K562 (cell line): ENCODE results near the gene NR2E1. TPM values are rescaled to one million over a fixed set of nuclear protein-coding genes. Genes with fewer than 3 reads are reported as not detected.

Source experiments
- ATAC-seq: fragments of 200-7000 bp; cut with Tn5 transposase; 3 replicates; pipeline ENCODE4 v1.9.1; 2020; ENCODE audit warnings: moderate library complexity
- BruUV-seq: library from RNA; stranded (reverse); fragments of 400-500 nt; replicated peaks from 2 replicates; lab custom pipeline; 2021; lab: Mats Ljungman, UMichigan
- CTCF ChIA-PET: fragments of 300-600 bp; formaldehyde crosslinking; extraction: SDS; loops from one replicate; lab custom pipeline; 2021; ENCODE audit warnings: low intra/inter-chr PET ratio; lab: Yijun Ruan, JAX
- POLR2A ChIA-PET: fragments of 300-600, 350-650 bp; sonication (Branson Sonifier 250); formaldehyde crosslinking; extraction: SDS; loops from one replicate; lab custom pipeline; 2021; ENCODE audit warnings: antibody characterized with exemption, inconsistent platforms; lab: Yijun Ruan, JAX
- DNase-seq, 4 experiments: peaks; one replicate each; pipeline versions ENCODE4 v3.0.0 to v3.0.0-alpha.2; 2011 to 2018; ENCODE audit warnings: low spot score in 3 of 4, mixed read lengths in 3 of 4; ENCODE audit errors: extremely low read depth in 1 of 4
- FAIRE-seq: peaks from 2 replicates; lab custom pipeline; 2011; peaks lifted over from hg19 to GRCh38; lab: Jason Lieb, UNC
- H2AFZ ChIP-seq: 2 replicates; pipeline ENCODE4 v1.6.0; 2011; ENCODE audit warnings: low read depth, low read length, control low read depth, inconsistent platforms
- H3K27ac ChIP-seq: fragments of 200-600 bp; 3 replicates; pipeline ENCODE4 v1.8.0; 2011; ENCODE audit warnings: low read depth, mild to moderate bottlenecking, control low read depth, inconsistent platforms, low read length, moderate library complexity, mixed read lengths; ENCODE audit errors: extremely low read depth
- H3K27me3 ChIP-seq, 2 experiments: fragments of 300-600 bp in 1 of 2; 2 replicates in 1 of 2; 3 replicates in 1 of 2; pipeline versions ENCODE4 v1.6.0 to v1.8.0; 2011; ENCODE audit warnings: inconsistent platforms in 2 of 2, low read length in 2 of 2, mild to moderate bottlenecking in 1 of 2, mixed read lengths in 1 of 2, moderate library complexity in 1 of 2; ENCODE audit not compliant: control insufficient read depth in 2 of 2, insufficient read depth in 2 of 2
- H3K36me3 ChIP-seq: fragments of 300-600 bp; 3 replicates; pipeline ENCODE4 v1.8.0; 2011; ENCODE audit warnings: mild to moderate bottlenecking, low read length, inconsistent platforms; ENCODE audit not compliant: control insufficient read depth, insufficient read depth
- H3K4me1 ChIP-seq, 2 experiments: fragments of 200-600 bp in 1 of 2; replicated peaks in 1 of 2; 2 replicates in 1 of 2; 3 replicates in 1 of 2; pipeline versions ENCODE4 v1.5.1 to v1.8.0; 2011; ENCODE audit warnings: inconsistent platforms in 2 of 2, low read length in 2 of 2, mild to moderate bottlenecking in 1 of 2, mixed read lengths in 1 of 2, moderate library complexity in 1 of 2; ENCODE audit not compliant: control insufficient read depth in 2 of 2, insufficient read depth in 2 of 2
- H3K4me2 ChIP-seq: 2 replicates; pipeline ENCODE4 v1.6.1; 2011; ENCODE audit warnings: low read length, control low read depth, inconsistent platforms, mixed read lengths; ENCODE audit not compliant: insufficient read depth
- H3K4me3 ChIP-seq: fragments of 200-600 bp; sonication (generic), shearing (Covaris generic); 2 replicates; pipeline ENCODE4 v1.5.1; 2016; ENCODE audit warnings: control low read depth, inconsistent platforms
- H3K79me2 ChIP-seq: fragments of 200-600 bp; 3 replicates; pipeline ENCODE4 v1.8.0; 2011; ENCODE audit warnings: low read length, inconsistent platforms; ENCODE audit not compliant: control insufficient read depth, insufficient read depth
- H3K9ac ChIP-seq, 2 experiments: 2 replicates each; pipeline versions ENCODE4 v1.6.0 to v1.6.1; 2011; ENCODE audit warnings: low read depth in 2 of 2, low read length in 2 of 2, control low read depth in 1 of 2, inconsistent platforms in 1 of 2, mild to moderate bottlenecking in 1 of 2, mixed read lengths in 1 of 2; ENCODE audit not compliant: insufficient read depth in 1 of 2
- H3K9me1 ChIP-seq: one replicate; pipeline ENCODE4 v1.6.0; 2011; ENCODE audit warnings: inconsistent platforms, mild to moderate bottlenecking, low read length, moderate library complexity; ENCODE audit not compliant: control insufficient read depth, insufficient read depth
- H3K9me3 ChIP-seq: replicated peaks from 2 replicates; pipeline ENCODE4 v1.5.1; 2011; ENCODE audit warnings: low read depth, low read length, inconsistent platforms; ENCODE audit not compliant: control insufficient read depth, insufficient read depth
- H4K20me1 ChIP-seq: replicated peaks from 2 replicates; pipeline ENCODE4 v1.6.1; 2011; ENCODE audit warnings: low read length, inconsistent platforms, mixed read lengths; ENCODE audit not compliant: control insufficient read depth, insufficient read depth
- FOXK2 ChIP-seq, 2 experiments: fragments of 450-650 bp; IDR thresholded peaks in 1 of 2; conservative IDR thresholded peaks in 1 of 2; 2 replicates each; pipeline ENCODE4 v1.6.1; 2016; ENCODE audit warnings: low read depth in 2 of 2, mild to moderate bottlenecking in 1 of 2
- NELFE ChIP-seq: IDR thresholded peaks from 2 replicates; pipeline ENCODE4 v1.6.1; 2011; ENCODE audit warnings: mild to moderate bottlenecking; ENCODE audit not compliant: insufficient read depth, insufficient read length
- PHTF2 ChIP-seq: fragments of 250-450 bp; sonication (Bioruptor Pico); IDR thresholded peaks from 2 replicates; pipeline ENCODE4 v1.5.0; 2021; ENCODE audit warnings: mild to moderate bottlenecking
- SPI1 ChIP-seq: IDR thresholded peaks from 2 replicates; pipeline ENCODE4 v1.6.1; 2011; ENCODE audit warnings: low read depth, low read length, control low read depth, borderline replicate concordance
- TBL1XR1 ChIP-seq, 2 experiments: IDR thresholded peaks; 2 replicates each; pipeline ENCODE4 v1.6.1; 2012; ENCODE audit warnings: improper control_type of control experiment in 2 of 2, low read length in 2 of 2, mild to moderate bottlenecking in 1 of 2
- YY1 ChIP-seq, 3 experiments: IDR thresholded peaks; 2 replicates each; pipeline ENCODE4 v1.6.1; 2011; ENCODE audit warnings: low read length in 2 of 3, mild to moderate bottlenecking in 2 of 3, moderate library complexity in 2 of 3, borderline replicate concordance in 1 of 3, control low read depth in 1 of 3, low read depth in 1 of 3; ENCODE audit not compliant: insufficient read depth in 3 of 3, insufficient replicate concordance in 2 of 3, control insufficient read depth in 1 of 3, insufficient read length in 1 of 3; ENCODE audit errors: extremely low read depth in 1 of 3
- WGBS: fragments of 100-300 bp; shearing (Covaris generic); methylation state at CpG from one replicate; pipeline ENCODE4 v1.1.6; 2016; ENCODE audit warnings: low coverage, mixed read lengths; ENCODE audit not compliant: insufficient coverage; ENCODE audit errors: missing lambda C conversion rate; 5-methylcytosine and 5-hydroxymethylcytosine counted together
- in situ Hi-C: fragments of 300-500 bp; cut with MboI; formaldehyde crosslinking; loops from 4 replicates; pipeline ENCODE4 v1.15.0; 2018; ENCODE audit warnings: inconsistent platforms, mixed read lengths
- intact Hi-C: fragments of 100-400 bp; cut with micrococcal nuclease; formaldehyde crosslinking; loops from 2 replicates; pipeline ENCODE4 v1.14.2; 2022
- polyA plus RNA-seq, 8 experiments: library from polyadenylated mRNA; depleted of rRNA in 4 of 8; stranded (reverse) in 5 of 8; unstranded in 3 of 8; fragments of >200 nt; fragmentation: Nextera tagmentation in 2 of 8; fragmentation: Illumina TruSeq in 1 of 8; extraction: Ambion mirVana in 2 of 8; extraction: Trizol in 1 of 8; gene quantifications; 2 replicates each; pipeline versions ENCODE4 v1.2.1 to v1.2.3, GENCODE V29; 2011 to 2014; ENCODE audit warnings: inconsistent platforms in 1 of 8, missing spikeins in 1 of 8
- total RNA-seq, 7 experiments: library from RNA; depleted of rRNA in 6 of 7; stranded (reverse); fragments of >200 nt in 6 of 7; fragmentation: Illumina TruSeq in 2 of 7; extraction: Trizol in 2 of 7; gene quantifications; 2 replicates each; pipeline versions ENCODE4 v1.2.1 to v1.2.3, GENCODE V29; 2011 to 2021; ENCODE audit warnings: low replicate concordance in 1 of 7
- TF ChIP-seq, protein P1 (sequence below): fragments of 450-650 bp; IDR thresholded peaks from 2 replicates; pipeline ENCODE4 v1.6.1; 2016; ENCODE audit warnings: low read depth
- TF ChIP-seq, protein P2 (sequence below): fragments of 250-450 bp; sonication (Bioruptor Pico); IDR thresholded peaks from 2 replicates; pipeline ENCODE4 v1.5.0; 2021; ENCODE audit warnings: mild to moderate bottlenecking, moderate library complexity

Gene NR2E1
- total and polyA plus RNA-seq, 9 of the 15 experiments (the other 6 are each of a cell fraction or from before 2014, with no cell fraction given) = not detected

DNA sequence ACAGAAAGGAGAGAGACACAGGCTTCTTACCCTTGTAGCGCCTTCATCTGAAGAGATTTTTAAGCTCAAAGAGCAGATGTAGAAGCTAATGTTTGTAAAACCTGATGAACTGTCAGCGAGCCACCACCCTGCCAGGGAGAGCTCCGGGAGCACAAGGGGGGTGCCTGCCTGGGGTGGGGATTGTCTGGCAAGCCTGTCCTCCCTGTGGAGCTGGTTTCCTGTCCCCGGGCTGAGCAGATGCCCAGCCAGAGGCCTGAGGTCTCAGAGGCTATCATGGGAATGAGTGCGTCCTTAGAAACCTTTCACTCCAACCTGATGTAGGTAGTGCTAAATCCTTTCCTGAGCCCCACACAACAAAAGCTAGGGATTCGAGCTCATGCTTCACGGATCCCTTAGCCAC lies 41.9 kb upstream of the NR2E1 start (continued):
- TF ChIP-seq, protein P1, sequence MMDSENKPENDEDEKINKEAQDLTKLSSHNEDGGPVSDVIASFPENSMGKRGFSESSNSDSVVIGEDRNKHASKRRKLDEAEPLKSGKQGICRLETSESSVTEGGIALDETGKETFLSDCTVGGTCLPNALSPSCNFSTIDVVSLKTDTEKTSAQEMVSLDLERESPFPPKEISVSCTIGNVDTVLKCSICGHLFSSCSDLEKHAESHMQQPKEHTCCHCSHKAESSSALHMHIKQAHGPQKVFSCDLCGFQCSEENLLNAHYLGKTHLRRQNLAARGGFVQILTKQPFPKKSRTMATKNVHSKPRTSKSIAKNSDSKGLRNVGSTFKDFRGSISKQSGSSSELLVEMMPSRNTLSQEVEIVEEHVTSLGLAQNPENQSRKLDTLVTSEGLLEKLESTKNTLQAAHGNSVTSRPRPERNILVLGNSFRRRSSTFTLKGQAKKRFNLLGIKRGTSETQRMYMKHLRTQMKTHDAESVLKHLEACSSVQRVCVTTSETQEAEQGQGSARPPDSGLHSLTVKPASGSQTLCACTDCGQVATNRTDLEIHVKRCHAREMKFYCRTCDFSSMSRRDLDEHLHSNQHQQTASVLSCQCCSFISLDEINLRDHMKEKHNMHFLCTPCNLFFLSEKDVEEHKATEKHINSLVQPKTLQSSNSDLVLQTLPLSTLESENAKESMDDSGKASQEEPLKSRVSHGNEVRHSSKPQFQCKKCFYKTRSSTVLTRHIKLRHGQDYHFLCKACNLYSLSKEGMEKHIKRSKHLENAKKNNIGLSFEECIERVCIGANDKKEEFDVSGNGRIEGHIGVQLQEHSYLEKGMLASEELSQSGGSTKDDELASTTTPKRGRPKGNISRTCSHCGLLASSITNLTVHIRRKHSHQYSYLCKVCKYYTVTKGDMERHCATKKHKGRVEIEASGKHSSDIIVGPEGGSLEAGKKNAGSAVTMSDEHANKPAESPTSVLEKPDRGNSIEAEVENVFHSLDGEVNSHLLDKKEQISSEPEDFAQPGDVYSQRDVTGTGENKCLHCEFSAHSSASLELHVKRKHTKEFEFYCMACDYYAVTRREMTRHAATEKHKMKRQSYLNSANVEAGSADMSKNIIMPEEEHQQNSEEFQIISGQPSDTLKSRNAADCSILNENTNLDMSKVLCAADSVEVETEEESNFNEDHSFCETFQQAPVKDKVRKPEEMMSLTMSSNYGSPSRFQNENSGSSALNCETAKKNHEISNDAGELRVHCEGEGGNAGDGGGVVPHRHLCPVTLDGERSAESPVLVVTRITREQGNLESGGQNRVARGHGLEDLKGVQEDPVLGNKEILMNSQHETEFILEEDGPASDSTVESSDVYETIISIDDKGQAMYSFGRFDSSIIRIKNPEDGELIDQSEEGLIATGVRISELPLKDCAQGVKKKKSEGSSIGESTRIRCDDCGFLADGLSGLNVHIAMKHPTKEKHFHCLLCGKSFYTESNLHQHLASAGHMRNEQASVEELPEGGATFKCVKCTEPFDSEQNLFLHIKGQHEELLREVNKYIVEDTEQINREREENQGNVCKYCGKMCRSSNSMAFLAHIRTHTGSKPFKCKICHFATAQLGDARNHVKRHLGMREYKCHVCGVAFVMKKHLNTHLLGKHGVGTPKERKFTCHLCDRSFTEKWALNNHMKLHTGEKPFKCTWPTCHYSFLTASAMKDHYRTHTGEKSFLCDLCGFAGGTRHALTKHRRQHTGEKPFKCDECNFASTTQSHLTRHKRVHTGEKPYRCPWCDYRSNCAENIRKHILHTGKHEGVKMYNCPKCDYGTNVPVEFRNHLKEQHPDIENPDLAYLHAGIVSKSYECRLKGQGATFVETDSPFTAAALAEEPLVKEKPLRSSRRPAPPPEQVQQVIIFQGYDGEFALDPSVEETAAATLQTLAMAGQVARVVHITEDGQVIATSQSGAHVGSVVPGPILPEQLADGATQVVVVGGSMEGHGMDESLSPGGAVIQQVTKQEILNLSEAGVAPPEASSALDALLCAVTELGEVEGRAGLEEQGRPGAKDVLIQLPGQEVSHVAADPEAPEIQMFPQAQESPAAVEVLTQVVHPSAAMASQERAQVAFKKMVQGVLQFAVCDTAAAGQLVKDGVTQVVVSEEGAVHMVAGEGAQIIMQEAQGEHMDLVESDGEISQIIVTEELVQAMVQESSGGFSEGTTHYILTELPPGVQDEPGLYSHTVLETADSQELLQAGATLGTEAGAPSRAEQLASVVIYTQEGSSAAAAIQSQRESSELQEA = no peak

DNA sequence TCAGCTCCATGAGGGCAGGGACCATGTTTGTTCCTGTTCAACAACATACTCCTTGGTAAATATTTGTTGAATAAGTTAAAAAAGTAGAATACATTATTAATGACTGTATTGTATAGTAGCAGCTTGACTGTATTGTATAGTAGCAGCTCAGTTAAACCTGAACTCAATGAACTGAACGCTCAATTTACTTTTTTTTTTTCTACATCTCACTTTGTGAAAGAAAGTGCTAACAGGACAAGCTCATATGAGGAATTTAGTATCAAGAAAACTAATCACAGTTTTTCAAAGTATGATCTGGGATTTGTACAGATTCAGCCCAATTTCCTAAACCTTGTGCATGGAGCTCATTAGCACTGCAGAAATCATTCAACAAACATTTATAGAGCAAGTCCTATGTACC lies 38.8 kb upstream of the NR2E1 start:
- WGBS = 0% methylated on average over 1 of the region's 1 CpG
- ChIA-PET CTCF (no interaction called here), POLR2A (interaction anchor here (0.6 to 1.5 kb wide), 2 partner anchors 24 to 392 kb away, joined by 3 read pairs; no protein-coding TSS in a partner anchor)
- intact Hi-C loops (no loop called here), in situ Hi-C loops (no loop called here)
- Histone ChIP-seq H3K9ac (no peak overlapping the region), H3K79me2 (no peaks in the 10 kb centered on the region), H3K36me3 (no peaks in the 10 kb centered on the region), H4K20me1 (no peaks in the 10 kb centered on the region), H3K4me2 (no peak overlapping the region), H2AFZ (no peak overlapping the region), H3K4me3 (no peak overlapping the region), H3K27ac (no peak overlapping the region), H3K9me3 (no peaks in the 10 kb centered on the region), H3K4me1 (no peaks in the 10 kb centered on the region), H3K9me1 (no peaks in the 10 kb centered on the region), H3K27me3 (peaks cover 22 to 38% of the 10 kb centered on the region in 2 experiments; a peak in 4 of 5 replicates)
- FAIRE-seq = no peak
- TF ChIP-seq YY1 (IDR thresholded peaks at IDR 0.05; ENCODE audit: borderline replicate concordance in 1 of 3, control insufficient read depth in 1 of 3, extremely low read depth in 1 of 3, insufficient read depth in 3 of 3, insufficient read length in 1 of 3, insufficient replicate concordance in 2 of 3, low read depth in 1 of 3, low read length in 2 of 3) (no peak), PHTF2 (no peak), FOXK2 (conservative IDR thresholded peaks at IDR 0.05 in 1 of 2, IDR thresholded peaks at IDR 0.05 in 1 of 2; ENCODE audit: low read depth in 2 of 2) (no peak), SPI1 (no peak), TBL1XR1 (IDR thresholded peaks at IDR 0.05; ENCODE audit: low read length in 2 of 2) (no peak), NELFE (no peak)
- TF ChIP-seq, protein P2, sequence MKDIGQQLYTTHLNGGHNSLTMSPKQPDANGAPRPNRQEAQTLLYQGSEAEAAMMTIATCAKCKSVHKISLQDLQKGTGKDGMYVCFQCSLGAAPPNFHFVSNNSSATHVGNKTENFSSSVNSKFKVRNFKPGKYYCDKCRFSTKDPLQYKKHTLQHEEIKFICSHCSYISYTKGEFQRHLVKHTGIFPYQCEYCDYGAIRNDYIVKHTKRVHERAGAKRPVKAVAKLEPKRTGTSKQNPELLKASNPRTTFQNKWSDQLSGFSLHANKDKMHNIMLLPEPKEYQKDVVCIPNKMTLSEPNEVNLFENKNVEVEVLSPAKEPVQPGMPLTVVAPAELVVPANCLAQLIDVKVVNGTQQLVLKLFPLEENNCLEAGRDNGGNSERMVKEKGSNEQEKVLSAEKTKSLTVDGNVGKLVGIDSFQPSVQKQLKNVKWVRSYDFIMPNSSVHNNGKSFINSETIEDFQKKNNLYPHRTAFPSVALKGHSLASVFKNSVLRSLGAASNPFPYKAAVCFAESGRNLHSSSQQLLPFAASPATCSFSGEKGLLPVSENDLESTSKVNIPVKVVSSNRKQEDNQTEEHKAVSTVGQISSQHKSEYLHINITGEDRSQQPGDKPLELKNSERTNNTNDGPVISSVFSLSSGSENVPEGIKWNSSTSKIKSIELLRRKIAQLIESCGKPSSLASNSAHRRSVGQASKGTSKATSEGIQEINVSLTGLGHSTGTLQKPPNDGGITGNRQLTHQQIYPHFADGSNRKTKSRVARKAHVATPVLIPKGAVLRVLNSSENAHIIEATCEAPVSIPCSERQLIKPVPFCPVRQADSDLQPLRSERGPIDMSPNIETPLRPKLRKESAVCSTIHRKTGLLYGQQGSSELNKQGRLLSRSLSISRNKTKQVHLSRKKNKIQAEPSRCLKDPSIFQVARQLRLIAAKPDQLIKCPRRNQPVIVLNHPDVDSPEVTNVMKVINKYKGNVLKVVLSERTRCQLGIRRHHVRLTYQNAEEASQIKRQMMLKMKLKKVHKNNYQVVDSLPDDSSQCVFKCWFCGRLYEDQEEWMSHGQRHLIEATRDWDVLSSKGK (CRISPR knock-in tag) = no peak
- DNase-seq = no peak
- ATAC-seq = no peak
- BruUV-seq = no TSS peak
